Epithelial cell of esophagus (primary cell): ENCODE data around the gene CST3.

Experiments
- DNase-seq: peaks from one replicate; pipeline ENCODE4 v3.0.0; 2010; ENCODE audit warnings: low read depth
- H3K4me3 ChIP-seq: 2 replicates; pipeline ENCODE4 v1.5.1; 2011; ENCODE audit warnings: mild to moderate bottlenecking, low read length, control low read depth
- TF ChIP-seq, protein P1 (sequence below): IDR thresholded peaks from 2 replicates; pipeline ENCODE4 v1.5.1; 2011; ENCODE audit warnings: low read depth, mild to moderate bottlenecking, low read length, control low read depth, inconsistent platforms; ENCODE audit not compliant: insufficient read depth; ENCODE audit errors: missing control alignments

CST3 gene

DNA sequence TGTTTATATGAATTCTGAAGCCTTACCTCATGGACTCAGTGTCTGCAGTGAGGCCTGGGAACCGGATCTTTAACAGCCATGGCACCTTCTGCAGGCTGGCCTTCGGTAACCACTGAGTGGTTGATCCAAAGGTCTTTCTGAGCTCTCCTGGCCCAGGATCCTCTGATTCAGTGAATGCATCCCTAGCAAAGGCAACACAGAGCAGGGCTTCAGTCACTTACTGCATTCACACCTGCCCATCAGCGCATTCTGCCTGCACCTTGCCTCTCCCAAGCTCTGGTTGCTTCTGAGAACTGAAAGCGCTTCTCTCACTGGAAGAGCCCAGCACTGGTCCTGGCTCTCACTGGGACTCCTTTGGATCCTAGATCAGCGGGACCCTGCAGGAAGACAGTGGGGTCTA lies 23.6 kb downstream of the CST3 start:
- DNase-seq: no peak
- H3K4me3 ChIP-seq: no peak overlapping the region
- TF ChIP-seq, protein P1, sequence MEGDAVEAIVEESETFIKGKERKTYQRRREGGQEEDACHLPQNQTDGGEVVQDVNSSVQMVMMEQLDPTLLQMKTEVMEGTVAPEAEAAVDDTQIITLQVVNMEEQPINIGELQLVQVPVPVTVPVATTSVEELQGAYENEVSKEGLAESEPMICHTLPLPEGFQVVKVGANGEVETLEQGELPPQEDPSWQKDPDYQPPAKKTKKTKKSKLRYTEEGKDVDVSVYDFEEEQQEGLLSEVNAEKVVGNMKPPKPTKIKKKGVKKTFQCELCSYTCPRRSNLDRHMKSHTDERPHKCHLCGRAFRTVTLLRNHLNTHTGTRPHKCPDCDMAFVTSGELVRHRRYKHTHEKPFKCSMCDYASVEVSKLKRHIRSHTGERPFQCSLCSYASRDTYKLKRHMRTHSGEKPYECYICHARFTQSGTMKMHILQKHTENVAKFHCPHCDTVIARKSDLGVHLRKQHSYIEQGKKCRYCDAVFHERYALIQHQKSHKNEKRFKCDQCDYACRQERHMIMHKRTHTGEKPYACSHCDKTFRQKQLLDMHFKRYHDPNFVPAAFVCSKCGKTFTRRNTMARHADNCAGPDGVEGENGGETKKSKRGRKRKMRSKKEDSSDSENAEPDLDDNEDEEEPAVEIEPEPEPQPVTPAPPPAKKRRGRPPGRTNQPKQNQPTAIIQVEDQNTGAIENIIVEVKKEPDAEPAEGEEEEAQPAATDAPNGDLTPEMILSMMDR: no peak

DNA sequence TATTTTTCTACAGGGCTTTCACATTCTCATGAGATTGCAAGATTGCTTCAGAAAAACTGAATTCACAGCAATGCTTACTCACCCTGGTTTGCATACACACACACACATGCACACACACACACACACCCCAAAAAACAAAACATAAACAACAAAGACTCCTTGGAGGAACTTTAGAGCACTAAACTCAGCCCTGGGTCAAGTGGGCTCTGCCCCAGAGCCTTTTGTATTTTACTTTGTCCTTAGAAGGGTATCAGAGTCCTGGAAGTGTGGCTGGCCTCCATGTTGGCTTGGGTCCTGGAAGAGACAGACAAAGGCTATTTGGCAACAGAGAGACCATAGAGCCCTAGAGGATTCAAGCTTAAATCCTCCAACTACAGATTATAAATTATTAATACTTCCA lies 24.1 kb downstream of the CST3 start:
- TF ChIP-seq, protein P1: no peak
- no peak overlapping the region for H3K4me3 ChIP-seq
- DNase-seq: no peak

GRCh38 chr20:23612396-23612795 lies 25.4 kb downstream of the CST3 start:
- H3K4me3 ChIP-seq: no peak overlapping the region
- no peak for DNase-seq
- TF ChIP-seq, protein P1: no peak

DNA sequence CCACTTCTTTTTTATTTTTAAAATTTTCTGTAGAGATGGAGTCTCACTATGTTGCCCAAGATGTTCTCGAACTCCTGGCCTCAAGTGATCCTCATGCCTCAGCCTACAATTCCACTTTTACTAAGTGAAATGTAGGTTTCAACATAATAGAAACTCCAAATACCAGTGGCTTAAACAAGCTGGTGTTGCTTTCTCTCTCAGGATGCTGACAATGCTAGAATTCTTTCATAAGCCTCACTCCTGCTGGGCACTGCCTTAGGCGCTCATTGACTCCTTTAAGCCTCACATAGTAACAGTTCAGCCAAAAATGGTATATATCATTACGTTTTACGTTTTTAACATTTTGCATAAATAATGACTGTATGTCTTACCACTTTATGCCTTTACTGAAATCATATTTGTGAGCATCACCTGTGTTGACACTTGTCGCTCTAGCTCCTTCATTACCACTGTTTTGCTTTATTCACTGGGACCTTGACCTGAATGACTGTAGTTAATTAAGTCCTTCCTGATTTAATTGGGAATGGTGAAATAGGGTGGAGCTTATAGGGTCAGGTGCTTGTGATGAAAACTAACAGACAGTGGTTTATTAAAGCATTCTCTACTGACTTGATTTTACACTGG lies 28.2 kb downstream of the CST3 start:
- H3K4me3 ChIP-seq: no peak overlapping the region
- DNase-seq: no peak
- TF ChIP-seq, protein P1: no peak

- H3K4me3 ChIP-seq: no peak overlapping the region
- no peak for DNase-seq
- TF ChIP-seq, protein P1: no peak
These were observed 29.4 kb downstream of the CST3 start for GRCh38 chr20:23608251-23608846.

DNA sequence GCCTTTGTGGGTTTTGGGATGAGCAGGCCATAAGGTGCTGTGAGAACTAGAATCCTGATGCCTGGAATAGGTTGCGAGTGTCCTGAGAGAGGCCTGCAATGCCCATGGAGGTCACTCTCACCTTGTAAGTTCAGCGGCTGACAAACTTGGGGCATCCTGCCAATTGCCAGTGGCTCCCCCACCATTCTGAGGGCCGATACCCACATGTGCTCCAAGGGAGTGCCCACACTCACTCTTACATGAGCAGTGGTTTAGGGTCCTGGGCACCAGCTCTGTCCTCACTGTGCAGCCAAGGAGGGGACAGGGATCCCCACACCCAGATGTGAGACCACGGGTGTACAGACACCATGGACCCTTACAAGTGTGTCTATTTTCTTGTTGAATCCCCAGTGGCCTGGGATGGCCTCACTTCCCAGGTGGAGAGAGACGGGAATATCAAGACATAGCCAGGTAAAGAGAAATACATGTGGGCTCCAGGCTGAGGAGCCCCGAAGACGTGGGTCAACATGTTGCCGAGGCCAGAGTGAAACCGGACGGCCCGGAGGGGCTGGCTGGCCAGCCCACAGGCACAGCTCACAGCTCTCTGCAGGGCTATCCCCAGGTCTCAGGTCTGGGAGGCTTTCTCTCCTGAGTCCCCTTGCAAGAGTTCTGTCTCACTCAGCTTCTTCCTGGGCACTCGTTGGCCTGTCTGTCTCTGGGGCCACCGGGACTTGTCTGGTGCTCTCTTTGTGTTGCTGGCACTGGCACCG lies 30.1 kb downstream of the CST3 start:
- TF ChIP-seq, protein P1: no peak
- no peak for DNase-seq
- no peak overlapping the region for H3K4me3 ChIP-seq
